SU-DHL-6 (cell line): ENCODE results near the gene CYCS.

Experiments
- EZH2phosphoT487 ChIP-seq: fragments of 200-600 bp; sonication (generic), shearing (Covaris generic); conservative IDR thresholded peaks from 2 replicates; pipeline ENCODE4 v1.6.1; 2018; ENCODE audit warnings: mild to moderate bottlenecking, antibody characterized with exemption, low read length, moderate library complexity, mixed read lengths
- TF ChIP-seq, protein P1 (sequence below): fragments of 200-600 bp; sonication (generic); IDR thresholded peaks from one replicate; pipeline ENCODE4 v1.5.1; 2017; ENCODE audit warnings: antibody characterized with exemption, mild to moderate bottlenecking, low read length, moderate library complexity; ENCODE audit not compliant: insufficient read depth, poor library complexity, severe bottlenecking

DNA sequence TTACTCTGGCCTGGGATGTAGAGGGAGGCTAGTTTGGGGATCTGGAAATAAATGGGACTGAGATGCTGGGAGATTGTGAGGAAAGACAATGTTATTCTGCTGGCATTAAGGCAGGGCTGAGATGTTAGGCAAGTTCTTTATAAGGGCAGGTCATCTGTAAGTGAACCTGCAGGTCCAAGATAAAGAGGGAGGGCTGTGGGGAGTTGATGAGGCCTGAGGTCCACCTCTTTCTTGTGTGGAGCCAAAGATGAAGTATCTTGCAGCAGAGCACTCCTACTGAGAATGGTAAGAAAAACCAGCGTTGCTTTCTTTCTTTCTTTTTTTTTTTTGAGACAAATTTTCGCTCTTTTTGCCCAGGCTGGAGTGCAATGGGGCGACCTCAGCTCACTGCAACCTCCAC, 19.1 kb downstream of the CYCS start:
- TF ChIP-seq, protein P1, sequence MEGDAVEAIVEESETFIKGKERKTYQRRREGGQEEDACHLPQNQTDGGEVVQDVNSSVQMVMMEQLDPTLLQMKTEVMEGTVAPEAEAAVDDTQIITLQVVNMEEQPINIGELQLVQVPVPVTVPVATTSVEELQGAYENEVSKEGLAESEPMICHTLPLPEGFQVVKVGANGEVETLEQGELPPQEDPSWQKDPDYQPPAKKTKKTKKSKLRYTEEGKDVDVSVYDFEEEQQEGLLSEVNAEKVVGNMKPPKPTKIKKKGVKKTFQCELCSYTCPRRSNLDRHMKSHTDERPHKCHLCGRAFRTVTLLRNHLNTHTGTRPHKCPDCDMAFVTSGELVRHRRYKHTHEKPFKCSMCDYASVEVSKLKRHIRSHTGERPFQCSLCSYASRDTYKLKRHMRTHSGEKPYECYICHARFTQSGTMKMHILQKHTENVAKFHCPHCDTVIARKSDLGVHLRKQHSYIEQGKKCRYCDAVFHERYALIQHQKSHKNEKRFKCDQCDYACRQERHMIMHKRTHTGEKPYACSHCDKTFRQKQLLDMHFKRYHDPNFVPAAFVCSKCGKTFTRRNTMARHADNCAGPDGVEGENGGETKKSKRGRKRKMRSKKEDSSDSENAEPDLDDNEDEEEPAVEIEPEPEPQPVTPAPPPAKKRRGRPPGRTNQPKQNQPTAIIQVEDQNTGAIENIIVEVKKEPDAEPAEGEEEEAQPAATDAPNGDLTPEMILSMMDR = no peak
- TF ChIP-seq EZH2phosphoT487 = no peak
